Uterus (tissue), 4 donors: Measurements from ENCODE around the gene MYO18B. TPM values are rescaled to one million over a fixed set of nuclear protein-coding genes. Genes with fewer than 3 reads are reported as not detected.

Source experiments
- DNase-seq, 2 donors: peaks; one replicate each; pipeline ENCODE4 v3.0.0-alpha.2; 2019 to 2020
- H3K27ac ChIP-seq, 2 donors: fragments of 200-600 bp; sonication (generic); 1 replicate in 1 of 2; 2 replicates in 1 of 2; pipeline ENCODE4 v1.5.1; 2016 to 2018
- H3K27me3 ChIP-seq, 2 donors: fragments of 200-600 bp; sonication (generic); one replicate each; pipeline ENCODE4 v1.5.1; 2018 to 2019; ENCODE audit warnings: control low read depth in 1 of 2
- H3K36me3 ChIP-seq, 2 donors: fragments of 200-600 bp; sonication (generic); one replicate each; pipeline ENCODE4 v1.5.1; 2019; ENCODE audit warnings: control low read depth in 1 of 2
- H3K4me1 ChIP-seq, 2 donors: fragments of 200-600 bp; sonication (generic); one replicate each; pipeline ENCODE4 v1.5.1; 2018 to 2019; ENCODE audit warnings: control low read depth in 1 of 2
- H3K4me3 ChIP-seq, 2 donors: fragments of 200-600 bp; sonication (generic); 1 replicate in 1 of 2; 2 replicates in 1 of 2; pipeline ENCODE4 v1.5.1; 2018 to 2019; ENCODE audit warnings: mild to moderate bottlenecking in 1 of 2
- H3K9me3 ChIP-seq, 2 donors: fragments of 200-600 bp; sonication (generic); one replicate each; pipeline ENCODE4 v1.5.1; 2019; ENCODE audit warnings: control low read depth in 1 of 2
- CTCF ChIP-seq, 4 experiments: fragments of 200-600 bp in 2 of 4; fragments of 450-650 bp in 2 of 4; sonication (generic) in 2 of 4; IDR thresholded peaks; one replicate each; pipeline ENCODE4 v1.5.1; 2016 to 2019; ENCODE audit warnings: antibody characterized with exemption in 4 of 4, mild to moderate bottlenecking in 2 of 4, moderate library complexity in 1 of 4
- POLR2A ChIP-seq, 2 donors: fragments of 450-650 bp; IDR thresholded peaks; one replicate each; pipeline ENCODE4 v1.6.1; 2016; ENCODE audit warnings: antibody characterized with exemption in 2 of 2, mild to moderate bottlenecking in 1 of 2, moderate library complexity in 1 of 2
- intact Hi-C: fragments of 100-400 bp; cut with DNase I; formaldehyde crosslinking; loops from one replicate; pipeline ENCODE4 v1.15.1; 2023; ENCODE audit warnings: low total_unique reads
- total RNA-seq, 4 donors: library from RNA; depleted of rRNA in 3 of 4; stranded (reverse); fragments of >200 nt in 3 of 4; gene quantifications; one replicate each; pipeline versions ENCODE4 v1.1.0 to v1.2.4, GENCODE V29; 2014 to 2023
- donor health status: DM: yes; HTN: yes; CAD: no.

Gene MYO18B
- total RNA-seq, 4 donors from 2014 or later: 0.41 to 0.43 TPM; not detected in 2

GRCh38 chr22:26057731-26058130 lies 315.7 kb downstream of the MYO18B start:
- no peak for DNase-seq
- intact Hi-C loops: no loop called here
- Histone ChIP-seq H3K4me1 (no peaks in the 10 kb centered on the region), H3K36me3 (no peaks in the 10 kb centered on the region), H3K9me3 (no peaks in the 10 kb centered on the region), H3K27ac (no peak overlapping the region), H3K27me3 (no peaks in the 10 kb centered on the region), H3K4me3 (no peak overlapping the region)
- TF ChIP-seq CTCF (IDR thresholded peaks at IDR 0.05) (no peak), POLR2A (IDR thresholded peaks at IDR 0.05) (no peak)

GRCh38 chr22:26064048-26064447 lies 322.1 kb downstream of the MYO18B start:
- no peaks in the 10 kb centered on the region for H3K36me3 ChIP-seq
- no peaks in the 10 kb centered on the region for H3K27me3 ChIP-seq
- no peak overlapping the region for H3K4me3 ChIP-seq
- intact Hi-C loops: no loop called here
- no peak overlapping the region for H3K27ac ChIP-seq
- DNase-seq: no peak
- H3K4me1 ChIP-seq: no peaks in the 10 kb centered on the region
- no peak for TF ChIP-seq CTCF (IDR thresholded peaks at IDR 0.05)
- TF ChIP-seq POLR2A (IDR thresholded peaks at IDR 0.05): no peak
- no peaks in the 10 kb centered on the region for H3K9me3 ChIP-seq

GRCh38 chr22:26065847-26066246 lies 323.9 kb downstream of the MYO18B start:
- intact Hi-C loops: no loop called here
- TF ChIP-seq CTCF (IDR thresholded peaks at IDR 0.05): no peak
- no peak for TF ChIP-seq POLR2A (IDR thresholded peaks at IDR 0.05)
- H3K27me3 ChIP-seq: no peaks in the 10 kb centered on the region
- no peaks in the 10 kb centered on the region for H3K4me1 ChIP-seq
- no peaks in the 10 kb centered on the region for H3K9me3 ChIP-seq
- DNase-seq: no peak
- H3K4me3 ChIP-seq: no peak overlapping the region
- H3K36me3 ChIP-seq: no peaks in the 10 kb centered on the region
- no peak overlapping the region for H3K27ac ChIP-seq

- Histone ChIP-seq H3K4me1 (no peaks in the 10 kb centered on the region), H3K27me3 (no peaks in the 10 kb centered on the region), H3K36me3 (no peaks in the 10 kb centered on the region), H3K4me3 (no peak overlapping the region), H3K27ac (no peak overlapping the region), H3K9me3 (no peaks in the 10 kb centered on the region)
- intact Hi-C loops: no loop called here
- TF ChIP-seq CTCF (IDR thresholded peaks at IDR 0.05) (no peak), POLR2A (IDR thresholded peaks at IDR 0.05) (no peak)
- no peak for DNase-seq
Measured at GRCh38 chr22:26066534-26066933, 324.5 kb downstream of the MYO18B start.

- H3K4me3 ChIP-seq: no peak overlapping the region
- H3K9me3 ChIP-seq: no peaks in the 10 kb centered on the region
- H3K27me3 ChIP-seq: no peaks in the 10 kb centered on the region
- no peak overlapping the region for H3K27ac ChIP-seq
- H3K36me3 ChIP-seq: no peaks in the 10 kb centered on the region
- intact Hi-C loops: no loop called here
- no peaks in the 10 kb centered on the region for H3K4me1 ChIP-seq
- TF ChIP-seq CTCF (IDR thresholded peaks at IDR 0.05) (no peak), POLR2A (IDR thresholded peaks at IDR 0.05) (no peak)
- DNase-seq: no peak
Measured at GRCh38 chr22:26068571-26068970, 326.6 kb downstream of the MYO18B start.
